Measurements from ENCODE around the gene FOXK2.
"Not testable (repeated sequence)": the region's sequence is repeated elsewhere in the genome, so short reads cannot be mapped to it uniquely, and the experiment has no call there.

The FOXK2 gene

DNA sequence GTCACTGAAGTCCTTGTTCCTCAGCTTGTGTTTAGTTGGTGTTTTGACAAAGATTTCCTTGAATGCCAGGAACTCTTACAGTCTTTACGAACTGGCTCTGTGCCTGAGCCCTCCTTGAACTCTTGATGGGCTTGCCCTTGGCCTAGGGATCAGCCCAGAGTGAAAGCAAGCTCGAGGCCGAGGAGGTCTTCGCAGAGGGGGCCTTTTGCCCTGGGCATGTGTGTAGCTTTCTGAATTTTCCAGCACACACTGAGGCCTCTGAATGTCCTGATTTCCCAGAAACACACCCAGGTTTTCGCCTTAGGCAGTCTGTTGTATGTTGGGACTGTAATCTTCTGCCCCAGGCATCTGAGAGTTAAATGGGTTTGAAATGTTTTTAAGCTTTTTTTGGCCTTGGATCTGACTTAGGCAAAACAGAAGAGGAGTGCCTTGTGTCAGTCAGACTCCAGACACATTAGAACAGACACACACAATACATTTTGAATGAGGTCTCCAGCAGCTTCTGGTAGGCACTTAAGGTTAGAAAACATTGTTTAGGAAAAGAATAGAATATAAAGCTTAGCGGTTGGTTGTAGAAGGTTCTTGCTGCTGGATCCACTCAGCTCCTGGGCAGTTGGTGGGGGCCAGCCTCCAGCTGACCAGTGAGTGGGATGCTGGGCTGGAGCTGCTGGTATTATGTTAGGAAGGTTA lies 17.1 kb downstream of the FOXK2 start:
- DNase-seq: no peak

GRCh38 chr17:82537228-82537627 lies 17.7 kb downstream of the FOXK2 start:
- not testable (repeated sequence) for DNase-seq

DNA sequence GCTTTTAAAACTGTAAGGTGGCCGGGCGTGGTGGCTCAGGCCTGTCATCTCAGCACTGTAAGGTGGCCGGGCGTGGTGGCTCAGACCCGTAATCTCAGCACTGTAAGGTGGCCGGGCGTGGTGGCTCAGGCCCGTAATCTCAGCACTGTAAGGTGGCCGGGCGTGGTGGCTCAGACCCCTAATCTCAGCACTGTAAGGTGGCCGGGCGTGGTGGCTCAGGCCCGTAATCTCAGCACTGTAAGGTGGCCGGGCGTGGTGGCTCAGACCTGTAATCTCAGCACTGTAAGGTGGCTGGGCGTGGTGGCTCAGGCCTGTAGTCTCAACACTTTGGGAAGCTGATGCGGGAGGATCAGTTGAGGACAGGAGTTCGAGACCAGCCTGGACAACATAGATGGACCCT lies 19.5 kb downstream of the FOXK2 start:
- DNase-seq: not testable (repeated sequence)

GRCh38 chr17:82542439-82542838 lies 22.9 kb downstream of the FOXK2 start:
- DNase-seq: no peak

DNA sequence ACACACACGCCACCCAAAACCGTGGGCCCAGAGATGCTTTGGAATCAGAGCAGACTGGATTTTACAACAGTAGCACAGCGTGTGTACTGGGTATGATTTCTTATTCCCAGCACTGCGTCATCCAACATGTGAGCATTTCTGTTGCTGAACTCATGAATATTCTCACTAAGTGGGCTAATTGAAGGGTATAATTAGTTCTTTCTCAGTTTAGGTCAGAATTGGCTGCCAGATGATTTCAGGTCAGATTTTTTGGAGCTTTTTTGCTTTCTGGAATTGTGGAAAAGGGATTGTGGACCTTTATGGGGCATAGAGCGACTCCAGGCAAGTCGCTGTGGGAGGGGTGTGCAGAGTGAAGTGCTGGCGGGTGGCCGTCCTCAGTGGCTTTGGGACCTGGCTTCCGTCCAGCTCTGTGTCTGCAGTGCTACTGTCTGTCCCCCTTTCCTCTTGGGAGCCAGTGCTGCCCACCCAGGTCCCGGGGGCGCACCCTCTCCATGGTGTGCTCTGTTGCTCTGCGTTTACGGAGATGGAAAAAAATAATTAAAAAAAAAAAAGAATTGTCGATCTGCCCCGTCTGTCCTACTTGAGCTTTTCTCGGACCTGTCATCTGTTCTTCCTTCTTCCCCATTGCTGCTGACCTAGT lies 25.0 kb downstream of the FOXK2 start:
- no peak for DNase-seq

- no peak for DNase-seq
Observed at GRCh38 chr17:82545071-82545462, 25.5 kb downstream of the FOXK2 start.

DNA sequence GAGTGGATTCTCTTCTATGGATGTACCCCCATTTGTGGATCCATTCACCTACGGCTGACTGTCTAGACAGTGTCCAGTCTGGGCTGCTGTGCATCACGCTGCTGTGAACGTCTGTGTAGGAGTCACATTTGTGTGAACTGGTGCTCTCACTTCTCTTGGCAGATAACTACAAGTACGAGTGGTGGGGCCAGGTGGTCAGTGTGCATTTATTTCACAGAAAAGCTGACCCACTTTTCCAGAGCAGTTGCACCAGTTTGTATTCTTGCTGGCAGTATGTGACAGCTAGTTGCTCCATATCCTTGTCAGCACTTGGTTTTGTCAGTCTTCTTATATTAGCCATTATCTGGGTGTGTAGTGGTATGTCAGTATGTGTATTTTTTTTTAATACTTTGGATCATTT lies 28.4 kb downstream of the FOXK2 start:
- DNase-seq: no peak

DNA sequence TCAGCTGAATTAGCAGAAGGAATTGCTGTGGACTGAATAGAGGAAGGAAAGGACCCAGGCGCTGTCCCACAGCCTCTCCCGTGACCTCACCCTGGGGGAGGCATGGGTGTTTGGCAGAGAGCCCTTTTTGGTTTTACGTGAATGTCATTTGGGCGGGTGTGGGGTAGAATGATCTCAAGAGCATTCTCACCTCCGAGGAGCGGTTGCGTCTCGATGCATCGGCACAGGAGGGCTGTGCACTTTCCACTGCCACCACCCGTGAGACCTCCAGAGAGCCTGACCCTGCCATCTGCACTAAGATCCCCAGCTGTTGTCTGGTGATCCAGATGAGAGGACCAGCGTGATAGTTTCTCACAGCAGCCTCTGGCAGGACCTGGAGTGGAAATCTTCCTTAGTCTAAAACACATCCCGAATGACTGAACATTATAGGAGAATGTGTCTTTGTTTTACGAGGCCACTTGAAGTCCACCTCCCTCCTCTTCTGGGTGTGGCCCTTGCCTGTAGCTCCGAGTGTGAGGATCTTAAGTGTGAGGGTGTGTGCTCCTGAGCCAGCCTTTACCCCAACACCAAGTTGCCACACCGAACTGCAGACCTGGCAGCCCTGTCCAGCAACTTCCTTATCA lies 29.3 kb downstream of the FOXK2 start:
- DNase-seq: no peak

GRCh38 chr17:82551779-82552457 lies 32.4 kb downstream of the FOXK2 start:
- DNase-seq: peak; percentile 72

- DNase-seq: no peak
Observed at GRCh38 chr17:82552580-82552979, 33.0 kb downstream of the FOXK2 start.

- DNase-seq: no peak
Observed at GRCh38 chr17:82553210-82553930, 33.8 kb downstream of the FOXK2 start.

GRCh38 chr17:82557510-82557909 lies 38.0 kb downstream of the FOXK2 start:
- DNase-seq: not testable (repeated sequence)

- no peak for DNase-seq
Observed at GRCh38 chr17:82559566-82560251, 40.2 kb downstream of the FOXK2 start.

GRCh38 chr17:82560252-82560642 lies 40.7 kb downstream of the FOXK2 start:
- no peak for DNase-seq

GRCh38 chr17:82560802-82561428 lies 41.4 kb downstream of the FOXK2 start:
- DNase-seq: no peak

GRCh38 chr17:82561429-82562035 lies 42.0 kb downstream of the FOXK2 start:
- no peak for DNase-seq

GRCh38 chr17:82562718-82563220 lies 43.2 kb downstream of the FOXK2 start:
- DNase-seq: not testable (repeated sequence)

- no peak for DNase-seq
Observed at GRCh38 chr17:82563318-82563717, 43.8 kb downstream of the FOXK2 start.

- DNase-seq: not testable (repeated sequence)
Observed at GRCh38 chr17:82563745-82564144, 44.2 kb downstream of the FOXK2 start.

GRCh38 chr17:82564241-82564640 lies 44.7 kb downstream of the FOXK2 start:
- no peak for DNase-seq

GRCh38 chr17:82565551-82565950 lies 46.0 kb downstream of the FOXK2 start:
- no peak for DNase-seq
